SU-DHL-6 (cell line): ENCODE data around the gene MAGOH.

Experiments used
- H2AFZ ChIP-seq: fragments of 200-600 bp; sonication (generic); 2 replicates; pipeline ENCODE4 v1.6.1; 2014; ENCODE audit warnings: low read depth, mild to moderate bottlenecking, moderate library complexity, mixed read lengths, antibody characterized with exemption, low read length; ENCODE audit not compliant: severe bottlenecking
- H3F3A ChIP-seq: fragments of 200-600 bp; shearing (Covaris generic); 2 replicates; pipeline ENCODE4 v1.6.0; 2016; ENCODE audit warnings: antibody characterized with exemption, mild to moderate bottlenecking; ENCODE audit not compliant: insufficient read depth
- H3K27ac ChIP-seq: fragments of 200-600 bp; sonication (generic); 2 replicates; pipeline ENCODE4 v1.5.1; 2016; ENCODE audit warnings: low read depth, mild to moderate bottlenecking, low read length, moderate library complexity, mixed read lengths
- H3K27me3 ChIP-seq: fragments of 200-600 bp; sonication (generic), shearing (Covaris generic); 2 replicates; pipeline ENCODE4 v1.6.0; 2014; ENCODE audit warnings: mild to moderate bottlenecking, low read length
- H3K36me3 ChIP-seq: fragments of 200-600 bp; sonication (generic); 2 replicates; pipeline ENCODE4 v1.6.1; 2014; ENCODE audit warnings: mild to moderate bottlenecking, low read length, mixed read lengths
- H3K4me2 ChIP-seq: fragments of 300-600, 200-600 bp; shearing (Covaris generic), sonication (generic); 2 replicates; pipeline ENCODE4 v1.6.0; 2014; ENCODE audit warnings: low read length, low read depth, mild to moderate bottlenecking; ENCODE audit not compliant: poor library complexity, severe bottlenecking
- H3K4me3 ChIP-seq: fragments of 200-600 bp; sonication (generic); 2 replicates; pipeline ENCODE4 v1.5.1; 2014; ENCODE audit warnings: antibody characterized with exemption, low read length, mild to moderate bottlenecking, mixed read lengths; ENCODE audit not compliant: insufficient read depth, poor library complexity, severe bottlenecking
- H3K79me2 ChIP-seq: fragments of 200-600 bp; sonication (generic); 2 replicates; pipeline ENCODE4 v1.6.1; 2014; ENCODE audit warnings: mild to moderate bottlenecking, low read length, moderate library complexity; ENCODE audit not compliant: insufficient read depth
- H3K9ac ChIP-seq: fragments of 200-600 bp; sonication (generic); 2 replicates; pipeline ENCODE4 v1.7.0; 2014; ENCODE audit warnings: mild to moderate bottlenecking, low read length
- H3K9me2 ChIP-seq: fragments of 200-600 bp; sonication (generic); replicated peaks from 2 replicates; pipeline ENCODE4 v1.6.1; 2014; ENCODE audit warnings: low read length; ENCODE audit not compliant: insufficient read depth
- H3K9me3 ChIP-seq: fragments of 200-600 bp; sonication (generic); 2 replicates; pipeline ENCODE4 v1.6.1; 2014; ENCODE audit warnings: low read length, mixed read lengths; ENCODE audit not compliant: insufficient read depth
- H4K20me1 ChIP-seq: fragments of 200-600 bp; sonication (generic); 2 replicates; pipeline ENCODE4 v1.6.1; 2014; ENCODE audit warnings: low read depth, mild to moderate bottlenecking, antibody characterized with exemption, low read length, moderate library complexity, mixed read lengths
- CTCF ChIP-seq: fragments of 200-600 bp; sonication (generic); IDR thresholded peaks from one replicate; pipeline ENCODE4 v1.5.1; 2017; ENCODE audit warnings: antibody characterized with exemption, mild to moderate bottlenecking, low read length, moderate library complexity; ENCODE audit not compliant: insufficient read depth, poor library complexity, severe bottlenecking
- EZH2phosphoT487 ChIP-seq: fragments of 200-600 bp; sonication (generic), shearing (Covaris generic); conservative IDR thresholded peaks from 2 replicates; pipeline ENCODE4 v1.6.1; 2018; ENCODE audit warnings: mild to moderate bottlenecking, antibody characterized with exemption, low read length, moderate library complexity, mixed read lengths

MAGOH gene

GRCh38 chr1:53272349-53272748 is 34.0 kb upstream of the MAGOH start:
- Histone ChIP-seq H3K9me3 (no peaks in the 10 kb centered on the region), H3K27me3 (no peaks in the 10 kb centered on the region), H3K9ac (no peak overlapping the region), H4K20me1 (no peaks in the 10 kb centered on the region), H3K79me2 (no peaks in the 10 kb centered on the region), H3K4me2 (no peak overlapping the region), H3K9me2 (no peaks in the 10 kb centered on the region), H3K27ac (no peak overlapping the region), H3K4me3 (no peak overlapping the region), H3K36me3 (no peaks in the 10 kb centered on the region), H3F3A (no peaks in the 10 kb centered on the region), H2AFZ (no peak overlapping the region)
- TF ChIP-seq CTCF, result no peak
- no peak for TF ChIP-seq EZH2phosphoT487

- Histone ChIP-seq H3K4me3 (no peak overlapping the region), H3K27ac (no peak overlapping the region), H4K20me1 (no peaks in the 10 kb centered on the region), H3K36me3 (no peaks in the 10 kb centered on the region), H2AFZ (no peak overlapping the region), H3K9me3 (no peaks in the 10 kb centered on the region), H3K9ac (no peak overlapping the region), H3K27me3 (no peaks in the 10 kb centered on the region), H3F3A (no peaks in the 10 kb centered on the region), H3K79me2 (no peaks in the 10 kb centered on the region), H3K9me2 (no peaks in the 10 kb centered on the region), H3K4me2 (no peak overlapping the region)
- TF ChIP-seq EZH2phosphoT487, result no peak
- no peak for TF ChIP-seq CTCF
These were observed 33.2 kb upstream of the MAGOH start for GRCh38 chr1:53271446-53272090.

GRCh38 chr1:53270873-53271272 is 32.6 kb upstream of the MAGOH start:
- Histone ChIP-seq H3K9me2 (no peaks in the 10 kb centered on the region), H3K9me3 (no peaks in the 10 kb centered on the region), H4K20me1 (no peaks in the 10 kb centered on the region), H3K9ac (no peak overlapping the region), H3K36me3 (no peaks in the 10 kb centered on the region), H3K79me2 (no peaks in the 10 kb centered on the region), H3K27me3 (no peaks in the 10 kb centered on the region), H3F3A (no peaks in the 10 kb centered on the region), H3K27ac (no peak overlapping the region), H3K4me2 (no peak overlapping the region), H3K4me3 (no peak overlapping the region), H2AFZ (no peak overlapping the region)
- TF ChIP-seq CTCF (no peak), EZH2phosphoT487 (no peak)
